ENCODE data around the gene ELMO1. TPM values are rescaled to one million over a fixed set of nuclear protein-coding genes. Genes with fewer than 3 reads are reported as not detected.

The ELMO1 gene
- total RNA-seq, 1 donor from 2014 or later: 132 TPM

DNA sequence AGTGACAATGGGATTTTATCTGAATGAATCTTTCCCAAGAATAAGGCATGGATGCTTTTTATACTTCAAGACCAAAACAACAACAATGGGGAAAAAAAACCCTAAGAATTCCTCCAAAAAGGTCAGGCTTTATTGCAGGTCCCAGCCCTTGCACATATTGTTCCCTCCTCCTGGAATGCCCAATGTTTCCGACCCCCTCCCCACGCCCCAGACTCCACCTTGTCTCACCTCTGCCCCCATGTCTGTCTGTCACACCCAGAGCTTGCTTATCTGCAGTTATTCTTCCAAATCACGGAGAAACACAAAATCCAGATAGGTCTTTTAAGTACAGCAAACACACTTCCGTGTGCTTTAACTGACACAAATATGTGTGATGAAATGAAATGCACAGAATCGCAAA, 43.5 kb downstream of the ELMO1 start:
- Mint-ChIP-seq H3K27me3 (no peaks in the 10 kb centered on the region), H3K4me3 (no peak overlapping the region), H3K9me3 (peaks cover 7% of the 10 kb centered on the region), H3K36me3 (ENCODE audit: low read depth) (peaks cover 17% of the 10 kb centered on the region), H3K4me1 (peaks cover 50% of the 10 kb centered on the region), H3K27ac (no peak overlapping the region)
- DNase-seq (no peak), ATAC-seq (ENCODE audit: low read depth) (no peak)
- TF ChIP-seq, protein P1, sequence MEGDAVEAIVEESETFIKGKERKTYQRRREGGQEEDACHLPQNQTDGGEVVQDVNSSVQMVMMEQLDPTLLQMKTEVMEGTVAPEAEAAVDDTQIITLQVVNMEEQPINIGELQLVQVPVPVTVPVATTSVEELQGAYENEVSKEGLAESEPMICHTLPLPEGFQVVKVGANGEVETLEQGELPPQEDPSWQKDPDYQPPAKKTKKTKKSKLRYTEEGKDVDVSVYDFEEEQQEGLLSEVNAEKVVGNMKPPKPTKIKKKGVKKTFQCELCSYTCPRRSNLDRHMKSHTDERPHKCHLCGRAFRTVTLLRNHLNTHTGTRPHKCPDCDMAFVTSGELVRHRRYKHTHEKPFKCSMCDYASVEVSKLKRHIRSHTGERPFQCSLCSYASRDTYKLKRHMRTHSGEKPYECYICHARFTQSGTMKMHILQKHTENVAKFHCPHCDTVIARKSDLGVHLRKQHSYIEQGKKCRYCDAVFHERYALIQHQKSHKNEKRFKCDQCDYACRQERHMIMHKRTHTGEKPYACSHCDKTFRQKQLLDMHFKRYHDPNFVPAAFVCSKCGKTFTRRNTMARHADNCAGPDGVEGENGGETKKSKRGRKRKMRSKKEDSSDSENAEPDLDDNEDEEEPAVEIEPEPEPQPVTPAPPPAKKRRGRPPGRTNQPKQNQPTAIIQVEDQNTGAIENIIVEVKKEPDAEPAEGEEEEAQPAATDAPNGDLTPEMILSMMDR (IDR thresholded peaks at IDR 0.05): no peak
- intact Hi-C loops (cut with micrococcal nuclease): loop anchor here (5.0 kb wide), 1 partner anchor 53 kb away; no protein-coding TSS in a partner anchor
- ChIA-PET POLR2A (no interaction called here), CTCF (no interaction called here)

DNA sequence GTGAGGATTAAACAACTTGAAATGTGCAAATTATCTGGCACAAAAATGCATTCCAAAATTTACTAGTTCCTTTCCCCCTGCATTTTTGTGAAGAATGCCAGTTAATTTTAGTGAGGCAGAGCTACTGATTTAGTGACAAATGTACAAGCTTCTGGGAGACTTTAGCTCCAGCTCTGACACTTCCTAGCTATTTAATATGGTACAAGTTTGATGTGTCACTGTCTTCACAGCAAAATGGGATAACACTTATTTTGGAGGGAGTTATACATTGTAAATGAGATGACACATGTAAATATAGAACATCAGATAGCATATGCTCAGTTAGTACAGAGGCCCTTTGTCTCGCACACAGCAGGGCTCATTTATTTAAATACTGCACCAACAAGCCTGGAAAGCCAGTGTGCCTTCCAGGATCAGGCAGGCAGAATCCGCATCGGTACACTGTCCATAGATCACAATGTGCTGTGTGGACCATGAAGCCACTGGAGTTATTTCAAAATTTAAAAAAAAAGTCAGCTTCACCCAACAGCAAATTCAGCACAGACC, 48.7 kb downstream of the ELMO1 start:
- ATAC-seq (ENCODE audit: low read depth): no peak
- intact Hi-C loops (cut with micrococcal nuclease): no loop called here
- TF ChIP-seq, protein P1 (IDR thresholded peaks at IDR 0.05): no peak
- Mint-ChIP-seq H3K27me3 (no peaks in the 10 kb centered on the region), H3K36me3 (ENCODE audit: low read depth) (peaks cover 17% of the 10 kb centered on the region), H3K9me3 (peaks cover 7% of the 10 kb centered on the region), H3K4me1 (peaks cover 44% of the 10 kb centered on the region), H3K4me3 (no peak overlapping the region), H3K27ac (no peak overlapping the region)
- ChIA-PET CTCF (interaction anchor here (0.7 to 0.8 kb wide), 2 partner anchors 10 to 348 kb away, joined by 3 to 4 read pairs; no protein-coding TSS in a partner anchor), POLR2A (no interaction called here)
- no peak for DNase-seq

DNA sequence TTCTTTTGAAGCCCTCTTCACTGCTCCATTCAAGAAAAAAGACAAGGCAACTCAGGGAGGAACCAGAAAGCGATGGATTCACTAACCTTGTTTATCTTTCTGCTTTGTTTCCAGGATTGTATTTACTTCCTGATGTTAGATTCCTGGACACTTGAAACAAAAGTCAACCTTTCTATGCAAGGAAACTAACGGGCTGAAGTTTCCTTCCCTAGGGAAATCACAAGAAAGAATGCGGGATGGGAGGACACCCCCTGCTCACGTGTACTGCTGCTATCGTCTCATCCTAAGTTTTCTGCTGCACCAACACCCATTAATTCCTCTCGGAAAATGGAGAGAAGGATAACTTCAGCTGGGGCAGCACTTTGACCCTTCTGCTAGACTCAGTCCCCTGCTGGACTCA, 50.3 kb downstream of the ELMO1 start:
- TF ChIP-seq, protein P1 (IDR thresholded peaks at IDR 0.05): no peak
- Mint-ChIP-seq H3K36me3 (ENCODE audit: low read depth) (peaks cover 17% of the 10 kb centered on the region), H3K4me1 (peaks cover 60% of the 10 kb centered on the region), H3K27ac (no peak overlapping the region), H3K9me3 (peaks cover 7% of the 10 kb centered on the region), H3K4me3 (no peak overlapping the region), H3K27me3 (no peaks in the 10 kb centered on the region)
- DNase-seq (no peak), ATAC-seq (ENCODE audit: low read depth) (no peak)
- ChIA-PET CTCF (no interaction called here), POLR2A (no interaction called here)
- intact Hi-C loops (cut with micrococcal nuclease): no loop called here

DNA sequence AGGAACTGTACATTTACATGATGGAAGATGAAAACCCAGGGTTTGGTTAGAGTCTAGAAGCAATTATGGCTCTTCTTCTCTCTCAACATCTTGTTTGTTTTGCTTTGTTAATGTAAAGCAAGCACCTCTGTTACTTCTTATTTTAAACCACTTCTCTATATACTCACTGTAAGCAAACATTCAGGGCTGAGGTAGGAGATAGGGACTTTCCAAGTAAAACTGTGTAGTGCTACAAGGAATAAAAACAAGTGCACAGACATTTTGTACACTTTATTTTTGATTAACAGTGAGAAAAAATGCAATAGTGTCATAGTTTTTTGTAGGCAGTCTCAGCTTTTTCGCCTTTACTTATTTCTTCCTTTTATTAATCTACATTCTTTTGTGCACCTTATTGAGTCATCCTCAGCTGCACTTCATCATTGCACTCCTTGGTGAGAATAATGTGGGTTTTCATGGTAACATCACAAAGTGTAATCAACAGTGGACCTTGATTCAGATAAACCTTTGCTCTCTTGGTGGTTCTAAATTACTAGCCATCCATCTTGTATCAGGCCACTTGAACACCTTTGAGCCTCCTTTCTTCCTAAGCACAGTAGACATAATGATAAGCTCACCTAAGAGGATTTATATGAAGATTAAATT, 52.9 kb downstream of the ELMO1 start:
- H3K27me3 Mint-ChIP-seq: no peaks in the 10 kb centered on the region
- no peak overlapping the region for H3K4me3 Mint-ChIP-seq
- intact Hi-C loops (cut with micrococcal nuclease): loop anchor here (1.0 kb wide), 1 partner anchor 54 kb away; no protein-coding TSS in a partner anchor
- H3K36me3 Mint-ChIP-seq (ENCODE audit: low read depth): peaks cover 2% of the 10 kb centered on the region
- CTCF ChIA-PET: no interaction called here
- H3K4me1 Mint-ChIP-seq: peaks cover 75% of the 10 kb centered on the region
- H3K27ac Mint-ChIP-seq: peak overlapping the region; percentile 75
- DNase-seq (no peak), ATAC-seq (ENCODE audit: low read depth) (peak; percentile 54)
- H3K9me3 Mint-ChIP-seq: no peaks in the 10 kb centered on the region
- POLR2A ChIA-PET: no interaction called here
- TF ChIP-seq, protein P1 (IDR thresholded peaks at IDR 0.05): no peak

DNA sequence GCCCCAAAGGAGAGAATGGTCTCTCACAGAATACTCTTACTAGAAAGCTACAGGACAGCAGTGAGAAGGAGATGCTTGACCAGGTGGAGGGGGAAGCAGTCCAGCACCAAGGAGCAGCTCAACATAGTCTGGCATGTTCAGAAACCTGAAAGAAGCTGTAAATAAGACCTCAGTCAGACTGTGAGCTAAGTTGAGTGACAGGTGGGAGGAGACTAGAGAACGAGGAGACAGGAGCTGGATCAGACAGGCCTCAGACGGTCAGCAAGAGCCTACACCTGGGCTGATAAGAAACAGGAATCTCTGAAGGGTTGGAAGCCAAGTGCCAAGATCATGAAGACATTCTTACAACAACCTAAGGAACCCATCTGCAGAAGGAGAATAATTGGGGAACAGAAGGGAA, 54.5 kb downstream of the ELMO1 start:
- no peaks in the 10 kb centered on the region for H3K9me3 Mint-ChIP-seq
- H3K27ac Mint-ChIP-seq: no peak overlapping the region
- POLR2A ChIA-PET: interaction anchor here (0.8 to 1.1 kb wide), 2 partner anchors 12 to 55 kb away, joined by 3 read pairs; no protein-coding TSS in a partner anchor
- DNase-seq (no peak), ATAC-seq (ENCODE audit: low read depth) (no peak)
- TF ChIP-seq, protein P1 (IDR thresholded peaks at IDR 0.05): no peak
- CTCF ChIA-PET: no interaction called here
- peaks cover 73% of the 10 kb centered on the region for H3K4me1 Mint-ChIP-seq
- intact Hi-C loops (cut with micrococcal nuclease): no loop called here
- no peaks in the 10 kb centered on the region for H3K27me3 Mint-ChIP-seq
- H3K4me3 Mint-ChIP-seq: no peak overlapping the region
- peaks cover 4% of the 10 kb centered on the region for H3K36me3 Mint-ChIP-seq (ENCODE audit: low read depth)

Data from activated B cell treated with CpG ODN at 0.5 μM for 24 hours (primary cell).